H7 (cell line): ENCODE measurements around the gene IFNL2. TPM values are rescaled to one million over a fixed set of nuclear protein-coding genes. Genes with fewer than 3 reads are reported as not detected.
"Not testable (repeated sequence)": the region's sequence is repeated elsewhere in the genome, so short reads cannot be mapped to it uniquely, and the experiment has no call there.

Source experiments
- DNase-seq: peaks from one replicate; pipeline ENCODE4 v3.0.0; 2012
- H3K27me3 ChIP-seq: 2 replicates; pipeline ENCODE4 v1.6.0; 2011; ENCODE audit warnings: mild to moderate bottlenecking, low read length; ENCODE audit not compliant: control insufficient read depth, insufficient read depth
- H3K36me3 ChIP-seq: replicated peaks from 2 replicates; pipeline ENCODE4 v1.5.1; 2011; ENCODE audit warnings: low read length; ENCODE audit not compliant: control insufficient read depth, insufficient read depth
- H3K4me3 ChIP-seq: 2 replicates; pipeline ENCODE4 v1.5.1; 2011; ENCODE audit warnings: low read depth, mild to moderate bottlenecking, control low read depth, low read length, moderate library complexity; ENCODE audit not compliant: insufficient read depth
- total RNA-seq: library from RNA; depleted of rRNA; stranded (reverse); fragments of >200 nt; shearing (Covaris generic); gene quantifications from 2 replicates; pipeline ENCODE4 v1.2.3, GENCODE V29; 2014

IFNL2 gene
- total RNA-seq, 1 experiment from 2014 or later = not detected

DNA sequence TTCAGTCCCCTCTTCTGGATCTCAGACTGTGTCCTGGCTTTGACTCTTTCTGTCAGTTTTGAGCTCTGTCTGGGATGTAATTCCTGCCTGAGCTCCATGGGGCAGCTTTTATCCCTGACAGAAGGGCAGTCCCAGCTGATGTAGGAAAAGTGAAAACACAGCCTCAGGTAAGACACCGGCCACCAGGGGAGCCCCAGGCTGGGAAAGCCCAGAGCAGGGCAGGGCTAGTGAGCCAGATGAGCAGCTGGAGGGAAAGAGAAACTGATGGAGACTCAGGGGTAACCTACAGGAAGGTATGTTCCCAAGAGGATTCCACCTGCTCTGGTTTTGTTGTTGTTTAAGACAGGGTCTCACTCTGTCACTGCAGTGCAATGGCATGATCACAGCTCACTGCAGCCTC, 23.0 kb upstream of the IFNL2 start:
- not testable (repeated sequence) for H3K36me3 ChIP-seq, H3K4me3 ChIP-seq, DNase-seq
- H3K27me3 ChIP-seq = peaks cover 36% of the 10 kb centered on the region

DNA sequence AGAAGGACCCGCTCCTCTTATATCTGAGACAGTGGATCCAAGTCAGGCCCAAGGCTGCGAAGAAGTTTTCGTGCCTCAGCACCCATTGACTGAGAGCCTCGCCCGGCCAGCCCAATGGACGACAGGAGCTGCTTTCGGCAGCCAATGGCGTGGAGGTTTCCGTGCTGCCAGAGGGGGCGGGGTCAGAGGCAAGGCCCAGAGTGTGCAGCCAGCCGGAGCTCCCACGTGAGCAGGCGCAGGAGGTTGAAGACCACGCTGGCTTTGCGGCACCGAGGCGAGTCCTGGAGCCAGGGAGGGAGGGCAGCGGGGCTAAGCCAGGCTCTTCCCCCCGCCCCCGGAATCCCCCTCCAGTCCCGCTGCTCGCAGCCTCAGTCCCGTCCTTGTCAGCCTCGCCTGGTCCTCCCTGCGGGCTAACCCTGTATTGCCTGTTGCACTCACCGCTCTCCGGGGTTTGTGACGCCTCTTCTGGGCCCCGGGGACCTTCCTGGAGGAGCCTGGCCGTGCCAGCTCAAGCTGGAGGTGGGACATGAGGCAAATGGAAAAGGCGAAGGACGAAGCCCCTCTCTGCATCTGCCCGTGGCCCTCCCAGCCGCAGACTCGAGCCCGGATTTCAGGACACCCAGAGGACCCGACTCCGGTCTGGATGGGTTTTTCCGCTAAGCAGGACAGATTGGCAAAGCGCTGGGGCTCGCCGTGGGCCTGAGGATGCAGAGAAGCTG, 21.1 kb upstream of the IFNL2 start:
- Histone ChIP-seq H3K4me3 (peak overlapping the region; percentile 32), H3K36me3 (no peaks in the 10 kb centered on the region), H3K27me3 (peaks cover 38% of the 10 kb centered on the region)
- DNase-seq = peak; percentile 86

DNA sequence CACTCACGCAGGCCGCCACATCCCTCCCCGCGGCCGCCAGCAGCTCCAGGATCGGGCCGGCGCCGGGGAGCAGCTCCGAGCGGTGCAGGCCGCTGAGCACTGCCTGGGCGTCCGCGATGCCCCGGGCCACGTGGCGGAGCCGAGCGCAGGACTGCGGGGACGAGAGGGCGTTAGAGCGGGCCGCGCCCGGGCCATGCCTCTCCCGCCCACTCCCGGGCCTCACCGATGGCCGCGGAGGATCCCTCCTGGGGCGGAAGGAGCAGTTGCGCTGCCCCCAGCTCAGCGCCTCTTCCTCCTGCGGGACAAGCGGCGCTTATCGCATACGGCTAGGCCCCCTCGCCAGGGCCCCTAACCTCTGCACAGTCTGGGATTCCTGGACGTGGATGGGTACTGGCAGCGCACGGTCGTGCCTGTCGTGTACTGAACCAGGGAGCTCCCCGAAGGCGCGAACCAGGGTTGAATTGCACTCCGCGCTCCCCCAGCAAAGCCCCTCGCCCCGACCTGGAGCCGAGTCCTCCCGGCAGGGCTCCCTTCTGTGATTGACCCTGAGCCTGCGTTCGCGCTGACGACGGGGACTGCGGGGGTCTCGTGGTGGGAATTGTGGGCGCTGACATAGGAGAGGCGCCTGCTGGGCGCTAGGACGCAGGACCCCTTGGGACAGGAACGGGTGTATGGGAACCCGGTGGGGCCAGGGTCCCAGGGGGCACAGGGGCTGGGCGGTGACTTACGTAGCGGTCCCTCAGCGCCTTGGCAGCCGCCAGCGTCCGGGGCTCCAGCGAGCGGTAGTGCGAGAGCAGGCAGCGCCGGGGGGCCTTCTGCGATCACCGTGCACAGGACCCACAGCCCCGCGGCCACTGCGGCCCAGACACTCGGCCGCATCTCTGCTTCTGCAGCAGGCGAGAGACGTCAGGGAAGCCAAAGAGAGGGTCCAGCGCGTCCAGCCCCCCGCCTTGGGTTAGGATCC, 20.2 kb upstream of the IFNL2 start:
- no peaks in the 10 kb centered on the region for H3K36me3 ChIP-seq
- peak overlapping the region; percentile 32 for H3K4me3 ChIP-seq
- DNase-seq = peak; percentile 85
- H3K27me3 ChIP-seq = peaks cover 38% of the 10 kb centered on the region

DNA sequence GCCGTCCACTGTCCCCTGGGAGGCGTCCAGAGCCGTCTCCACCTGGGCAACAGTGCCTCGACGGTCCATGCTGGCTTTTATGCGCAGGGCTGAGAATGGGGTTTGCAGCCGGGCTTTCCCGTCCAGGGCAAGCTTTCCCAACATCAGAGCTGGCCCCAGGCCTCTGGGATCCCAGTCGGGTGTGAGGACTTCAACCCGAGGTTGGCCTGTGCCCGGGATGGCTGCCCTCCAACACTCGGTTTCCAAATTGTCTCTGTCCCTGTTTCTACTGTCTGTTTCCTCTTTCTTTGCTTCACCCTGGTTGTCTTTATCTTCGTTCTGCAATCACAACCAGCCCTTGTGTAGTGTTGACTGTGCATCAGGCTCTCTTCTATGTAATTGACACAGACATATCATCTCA, 19.4 kb upstream of the IFNL2 start, which contains the start of gene IFNL4:
Gene IFNL4, minus strand, starts transcription at position 51 of the 400 bp plus-strand sequence.
- Histone ChIP-seq H3K36me3 (no peaks in the 10 kb centered on the region), H3K4me3 (peak within 1 kb of the TSS; percentile 32), H3K27me3 (peaks cover 38% of the 10 kb centered on the region)
- DNase-seq = no peak

DNA sequence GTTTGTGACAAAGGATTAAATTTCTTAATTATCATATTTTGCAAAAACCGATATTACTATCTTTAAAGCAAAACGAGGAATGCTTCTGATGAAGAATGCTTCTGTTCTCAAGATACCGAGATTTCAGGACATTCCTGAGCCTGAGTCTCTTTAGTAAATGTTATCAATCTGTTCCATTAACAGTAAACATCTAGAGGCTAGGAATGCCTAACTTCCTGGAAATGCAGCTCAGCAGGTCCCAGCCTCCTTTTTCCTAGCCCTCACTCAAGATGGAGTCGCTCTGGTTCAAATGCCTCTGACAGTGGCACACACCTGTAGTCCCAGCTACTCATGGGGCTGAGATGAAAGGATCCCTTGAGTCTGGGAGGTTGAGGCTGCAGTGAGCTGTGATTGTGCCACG, 17.1 kb upstream of the IFNL2 start:
- Histone ChIP-seq H3K36me3 (no peaks in the 10 kb centered on the region), H3K27me3 (peaks cover 36% of the 10 kb centered on the region), H3K4me3 (no peak overlapping the region)
- DNase-seq = no peak

DNA sequence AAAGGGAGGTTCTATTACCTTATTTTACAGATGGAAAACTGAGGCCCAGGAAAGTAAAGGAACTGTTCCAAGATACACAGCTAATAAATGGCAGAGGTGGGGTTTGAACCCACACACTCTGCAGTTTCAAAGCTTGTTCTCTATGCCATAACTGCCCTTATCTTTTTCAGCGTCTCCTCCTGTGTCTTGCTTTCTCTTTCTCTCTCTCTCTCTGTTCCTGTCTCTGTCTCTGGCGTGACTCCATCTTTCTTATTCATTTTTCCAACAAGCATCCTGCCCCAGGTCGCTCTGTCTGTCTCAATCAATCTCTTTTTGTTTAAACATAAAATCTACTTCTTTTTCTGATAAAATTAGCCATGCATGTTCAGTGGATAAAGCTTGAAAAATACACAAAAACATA, 16.4 kb upstream of the IFNL2 start:
- Histone ChIP-seq H3K36me3 (no peaks in the 10 kb centered on the region), H3K4me3 (no peak overlapping the region), H3K27me3 (peaks cover 38% of the 10 kb centered on the region)
- DNase-seq = no peak

DNA sequence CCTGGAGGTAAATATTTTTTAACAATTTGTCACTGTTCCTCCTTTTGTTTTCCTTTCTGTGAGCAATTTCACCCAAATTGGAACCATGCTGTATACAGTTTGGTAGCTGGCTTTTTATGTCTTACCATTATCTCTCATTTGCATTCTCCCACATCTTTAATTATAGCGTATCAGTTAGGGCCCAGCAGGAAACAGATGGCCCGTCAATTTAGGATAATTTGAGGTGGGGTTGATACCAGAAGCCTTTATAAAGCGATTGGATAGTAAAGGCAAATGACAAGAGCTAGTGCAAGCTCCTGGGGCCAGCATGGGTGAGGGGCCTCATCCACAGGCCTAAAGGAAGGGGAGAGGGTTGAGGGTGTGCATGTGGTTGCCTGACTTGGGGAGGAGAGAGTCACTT, 15.7 kb upstream of the IFNL2 start:
- Histone ChIP-seq H3K36me3 (no peaks in the 10 kb centered on the region), H3K4me3 (no peak overlapping the region), H3K27me3 (peaks cover 32% of the 10 kb centered on the region)
- DNase-seq = no peak

DNA sequence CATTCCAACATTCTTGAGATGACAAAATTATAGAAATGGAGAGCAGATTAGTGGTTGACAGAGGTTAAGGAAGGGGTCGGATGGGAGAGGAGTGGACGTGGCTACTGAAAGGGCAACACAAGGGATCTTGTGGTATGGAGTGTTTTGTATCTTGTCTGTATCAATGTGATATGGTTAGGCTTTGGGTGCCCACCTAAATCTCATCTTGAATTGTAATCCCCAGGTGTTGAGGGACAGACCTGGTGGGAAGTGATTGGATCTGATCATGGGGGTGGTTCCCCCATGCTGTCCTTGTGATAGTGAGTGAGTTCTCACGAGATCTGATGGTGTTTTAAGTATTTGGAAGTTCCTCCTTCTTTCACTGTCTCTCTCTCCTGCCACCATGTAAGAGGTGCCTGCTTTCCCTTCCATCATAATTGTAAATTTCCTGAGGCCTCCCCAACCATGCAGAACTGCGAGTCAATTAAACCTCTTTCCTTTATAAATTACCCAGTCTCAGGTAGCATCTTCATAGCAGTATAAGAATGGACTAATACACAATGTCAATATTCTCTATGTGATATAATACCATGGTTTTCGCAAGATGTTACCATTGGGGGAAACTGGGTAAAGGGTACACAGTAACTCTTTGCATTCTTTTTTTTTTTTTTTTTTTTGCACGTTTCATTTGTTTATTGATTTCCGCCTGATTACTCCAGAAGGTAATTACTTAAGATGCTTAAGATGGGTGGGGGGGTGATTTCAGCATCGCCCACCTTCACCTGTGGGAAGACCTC, 14.6 kb upstream of the IFNL2 start:
- no peak for DNase-seq
- H3K27me3 ChIP-seq = peaks cover 21% of the 10 kb centered on the region
- no peak overlapping the region for H3K4me3 ChIP-seq
- H3K36me3 ChIP-seq = no peaks in the 10 kb centered on the region

DNA sequence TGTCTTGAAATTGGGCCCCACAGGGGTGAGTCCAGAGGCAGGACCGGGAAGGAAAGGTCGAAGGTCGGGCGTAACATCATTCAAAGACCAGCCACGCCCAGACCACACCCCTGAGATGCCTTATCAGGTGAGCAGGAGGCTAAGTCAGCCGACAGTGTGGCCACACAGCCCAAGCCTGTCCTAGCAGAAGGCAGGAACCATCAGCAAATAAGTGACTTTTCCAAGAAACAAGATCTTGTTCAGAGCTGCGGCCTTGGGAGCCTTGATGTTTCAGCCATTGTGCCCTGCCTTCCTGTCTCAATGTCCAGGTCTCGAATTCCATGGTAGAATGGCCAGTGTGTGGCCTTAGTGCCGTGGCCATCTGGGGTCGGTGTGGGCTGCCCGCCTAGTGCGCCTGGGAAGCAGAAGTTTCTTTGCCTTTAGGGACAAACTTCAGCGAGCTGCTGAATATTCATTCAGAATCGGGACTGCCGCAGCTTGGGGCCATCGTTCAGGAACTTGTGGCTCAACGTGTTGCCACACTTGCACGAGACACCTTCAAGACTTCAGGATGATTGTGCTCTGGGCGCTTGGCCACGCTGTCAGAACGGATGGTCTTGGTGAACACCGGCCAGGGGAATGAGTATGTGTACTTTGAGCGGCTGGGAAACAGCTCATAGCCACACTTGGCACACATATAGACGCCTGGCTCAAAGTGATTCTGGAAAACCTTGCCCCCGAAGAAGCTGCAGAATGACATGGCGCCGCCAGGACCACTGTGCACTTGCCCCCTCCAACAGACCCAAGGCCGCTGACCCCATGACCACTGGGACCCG, 13.5 kb upstream of the IFNL2 start:
- H3K27me3 ChIP-seq = peaks cover 10% of the 10 kb centered on the region
- no peak overlapping the region for H3K4me3 ChIP-seq

DNA sequence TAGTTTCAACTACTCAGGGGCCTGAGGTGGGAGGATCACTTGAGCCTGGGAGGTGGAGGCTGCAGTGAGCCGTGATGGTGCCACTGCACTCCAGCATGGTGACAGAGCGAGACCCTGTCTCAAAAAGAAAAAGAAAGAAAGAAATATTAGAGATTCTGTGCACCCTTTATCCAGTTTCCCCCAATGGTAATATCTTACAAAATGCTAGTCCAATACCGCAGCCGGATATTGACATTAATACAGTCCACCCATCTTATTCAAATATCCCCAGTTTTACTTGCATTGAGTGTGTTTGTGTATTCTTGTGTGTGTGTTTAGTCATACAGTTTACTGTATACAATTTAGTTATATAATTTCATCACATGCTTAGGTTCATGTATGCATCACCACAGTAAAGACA, 11.0 kb upstream of the IFNL2 start:
- peaks cover 10% of the 10 kb centered on the region for H3K27me3 ChIP-seq
- H3K36me3 ChIP-seq = no peaks in the 10 kb centered on the region
- no peak for DNase-seq
- H3K4me3 ChIP-seq = no peak overlapping the region

More for the DNA sequence above, 13.5 kb upstream of the IFNL2 start:
- H3K36me3 ChIP-seq = no peaks in the 10 kb centered on the region
- no peak for DNase-seq

DNA sequence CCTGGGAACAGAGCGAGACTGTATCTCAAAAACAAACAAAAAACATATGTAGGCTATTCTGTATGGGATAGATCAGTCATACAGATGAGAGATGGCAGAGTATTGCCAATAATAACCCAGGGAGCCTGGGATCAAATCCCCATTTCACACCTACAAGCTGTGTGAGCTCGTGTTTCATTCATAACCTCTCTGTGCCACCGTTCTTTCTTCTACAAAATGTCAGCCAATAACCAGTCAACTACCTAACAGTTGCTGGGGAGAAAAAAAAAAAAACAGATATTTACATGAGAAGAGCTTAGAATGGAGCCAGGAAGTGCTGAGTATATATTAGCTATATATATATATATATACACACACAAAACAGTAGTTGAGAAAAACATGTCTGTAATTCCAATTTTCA, 6.5 kb upstream of the IFNL2 start:
- Histone ChIP-seq H3K4me3 (no peak overlapping the region), H3K36me3 (no peaks in the 10 kb centered on the region), H3K27me3 (peaks cover 42% of the 10 kb centered on the region)
- no peak for DNase-seq

DNA sequence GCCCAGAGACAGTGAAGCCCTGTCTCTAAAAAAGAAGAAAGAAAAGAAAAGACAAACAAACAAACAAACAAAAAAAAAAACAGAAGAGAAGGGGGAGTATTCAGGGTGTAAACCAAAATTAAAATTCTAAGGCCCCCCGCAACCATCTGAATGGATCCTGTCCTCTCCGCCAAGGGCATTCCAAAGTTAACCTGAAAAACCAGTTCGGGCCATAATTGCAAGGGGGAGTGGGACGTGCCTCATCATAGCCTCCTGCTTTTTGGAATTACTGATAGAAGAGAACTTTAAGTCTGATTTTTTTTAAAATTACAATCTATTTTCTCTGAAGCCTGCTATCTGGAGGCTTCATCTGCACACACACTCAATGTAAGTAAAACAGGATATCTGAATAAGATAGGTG, 5.7 kb upstream of the IFNL2 start:
- H3K27me3 ChIP-seq = peaks cover 46% of the 10 kb centered on the region

DNA sequence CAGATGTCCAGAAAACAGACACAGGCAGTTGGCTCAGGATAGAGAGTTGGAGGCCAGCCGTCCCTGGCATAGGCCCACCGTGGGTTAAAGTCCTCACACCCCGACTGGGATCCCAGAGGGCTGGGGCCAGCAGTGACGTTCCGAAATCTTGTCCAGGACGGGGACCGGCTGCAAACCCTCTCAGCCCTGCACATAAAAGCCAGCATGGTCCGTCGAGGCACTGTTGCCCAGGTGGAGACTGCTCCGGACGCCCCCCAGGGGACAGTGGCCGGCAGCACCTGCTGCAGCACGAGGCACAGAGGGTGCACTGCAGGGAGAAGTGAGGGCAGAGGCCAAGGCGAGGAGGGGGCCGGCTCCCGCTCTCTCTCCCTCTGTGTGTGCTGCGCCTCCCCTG, 4.3 kb upstream of the IFNL2 start:
- Histone ChIP-seq H3K4me3 (peak overlapping the region; percentile 20; the same call in 1 of the 2 replicates), H3K36me3 (no peaks in the 10 kb centered on the region), H3K27me3 (peaks cover 46% of the 10 kb centered on the region)
- no peak for DNase-seq

More for the DNA sequence above, 5.7 kb upstream of the IFNL2 start:
- Histone ChIP-seq H3K36me3 (no peaks in the 10 kb centered on the region), H3K4me3 (no peak overlapping the region)
- no peak for DNase-seq
